H9 (cell line): ENCODE measurements around the gene AATF. TPM values are rescaled to one million over a fixed set of nuclear protein-coding genes. Genes with fewer than 3 reads are reported as not detected.
A peak's percentile ranks its signal among the peaks of the same experiment; 100 is the strongest.

Source experiments
- DNase-seq: peaks from one replicate; pipeline ENCODE4 v3.0.0-alpha.2; 2017
- H2AFZ ChIP-seq: one replicate; pipeline ENCODE4 v1.6.1; 2013; ENCODE audit warnings: mild to moderate bottlenecking, low read length, control low read depth, moderate library complexity
- H2AK5ac ChIP-seq: 2 replicates; pipeline ENCODE4 v1.6.1; 2013; ENCODE audit warnings: low read length, control low read depth, mixed read lengths; ENCODE audit not compliant: insufficient read length
- H2BK120ac ChIP-seq: one replicate; pipeline ENCODE4 v1.6.1; 2013; ENCODE audit warnings: low read depth, mild to moderate bottlenecking, low read length, control low read depth, inconsistent platforms; ENCODE audit not compliant: poor library complexity, severe bottlenecking
- H2BK12ac ChIP-seq: 2 replicates; pipeline ENCODE4 v1.6.1; 2013; ENCODE audit warnings: low read length, control low read depth, mixed read lengths, low read depth; ENCODE audit not compliant: insufficient read length
- H2BK15ac ChIP-seq: 2 replicates; pipeline ENCODE4 v1.6.1; 2013; ENCODE audit warnings: low read depth, low read length, control low read depth
- H2BK20ac ChIP-seq: one replicate; pipeline ENCODE4 v1.6.1; 2013; ENCODE audit warnings: low read depth, mild to moderate bottlenecking, low read length, control low read depth, inconsistent platforms; ENCODE audit not compliant: poor library complexity, severe bottlenecking
- H2BK5ac ChIP-seq: 2 replicates; pipeline ENCODE4 v1.6.1; 2013; ENCODE audit warnings: low read length, control low read depth, mixed read lengths; ENCODE audit not compliant: insufficient read length
- H3K14ac ChIP-seq: 2 replicates; pipeline ENCODE4 v1.6.1; 2013; ENCODE audit warnings: low read length, control low read depth; ENCODE audit not compliant: insufficient read depth
- H3K18ac ChIP-seq: 2 replicates; pipeline ENCODE4 v1.6.1; 2013; ENCODE audit warnings: low read depth, mild to moderate bottlenecking, mixed read lengths, low read length, control low read depth; ENCODE audit not compliant: insufficient read length
- H3K23ac ChIP-seq: 2 replicates; pipeline ENCODE4 v1.6.1; 2013; ENCODE audit warnings: low read length, control low read depth, mixed read lengths, low read depth; ENCODE audit not compliant: insufficient read length
- H3K23me2 ChIP-seq: 2 replicates; pipeline ENCODE4 v1.6.1; 2013; ENCODE audit warnings: low read depth, mild to moderate bottlenecking, mixed read lengths, low read length, control low read depth; ENCODE audit not compliant: insufficient read length, poor library complexity, severe bottlenecking
- H3K27ac ChIP-seq: 2 replicates; pipeline ENCODE4 v1.5.1; 2013; ENCODE audit warnings: low read length, control low read depth, mixed read lengths, low read depth; ENCODE audit not compliant: insufficient read length
- H3K27me3 ChIP-seq: 2 replicates; pipeline ENCODE4 v1.6.1; 2013; ENCODE audit warnings: low read length, control low read depth, inconsistent platforms; ENCODE audit not compliant: insufficient read depth
- H3K4ac ChIP-seq: 2 replicates; pipeline ENCODE4 v1.6.1; 2013; ENCODE audit warnings: low read depth, mild to moderate bottlenecking, control low read depth, inconsistent platforms, low read length, moderate library complexity
- H3K4me1 ChIP-seq: 2 replicates; pipeline ENCODE4 v1.6.1; 2013; ENCODE audit warnings: low read length, control low read depth, inconsistent platforms; ENCODE audit not compliant: insufficient read depth
- H3K4me2 ChIP-seq: 2 replicates; pipeline ENCODE4 v1.6.1; 2013; ENCODE audit warnings: low read length, control low read depth, mixed read lengths; ENCODE audit not compliant: insufficient read length, insufficient read depth
- H3K56ac ChIP-seq: 2 replicates; pipeline ENCODE4 v1.6.1; 2013; ENCODE audit warnings: low read depth, mild to moderate bottlenecking, mixed read lengths, low read length, control low read depth; ENCODE audit not compliant: insufficient read length
- H3K79me1 ChIP-seq: 2 replicates; pipeline ENCODE4 v1.6.1; 2013; ENCODE audit warnings: low read depth, mild to moderate bottlenecking, moderate library complexity, low read length, control low read depth, inconsistent platforms; ENCODE audit not compliant: insufficient read depth, poor library complexity, severe bottlenecking
- H3K79me2 ChIP-seq: 2 replicates; pipeline ENCODE4 v1.6.1; 2013; ENCODE audit warnings: low read length, control low read depth, inconsistent platforms; ENCODE audit not compliant: insufficient read depth
- H3K9ac ChIP-seq: 2 replicates; pipeline ENCODE4 v1.6.1; 2013; ENCODE audit warnings: low read length, control low read depth, mixed read lengths; ENCODE audit not compliant: insufficient read length; ENCODE audit errors: extremely low read depth
- H3K9me3 ChIP-seq: one replicate; pipeline ENCODE4 v1.6.1; 2013; ENCODE audit warnings: low read depth, low read length, inconsistent platforms; ENCODE audit not compliant: control insufficient read depth
- H3T11ph ChIP-seq: one replicate; pipeline ENCODE4 v1.6.1; 2013; ENCODE audit warnings: mild to moderate bottlenecking, low read length, control low read depth, inconsistent platforms
- H4K20me1 ChIP-seq: one replicate; pipeline ENCODE4 v1.6.1; 2013; ENCODE audit not compliant: control insufficient read depth, insufficient read length, insufficient read depth
- H4K5ac ChIP-seq: 2 replicates; pipeline ENCODE4 v1.6.1; 2013; ENCODE audit warnings: low read depth, mild to moderate bottlenecking, mixed read lengths, low read length, control low read depth; ENCODE audit not compliant: insufficient read length
- H4K8ac ChIP-seq: replicated peaks from 2 replicates; pipeline ENCODE4 v1.6.1; 2013; ENCODE audit warnings: low read length, control low read depth, mixed read lengths, low read depth; ENCODE audit not compliant: insufficient read length
- H4K91ac ChIP-seq: 2 replicates; pipeline ENCODE4 v1.6.1; 2013; ENCODE audit warnings: low read depth, mild to moderate bottlenecking, moderate library complexity, mixed read lengths, low read length, control low read depth; ENCODE audit not compliant: insufficient read length
- H3K27ac Mint-ChIP-seq, 3 experiments: 2 replicates in 2 of 3; 3 replicates in 1 of 3; pipeline ENCODE4 v1.8.0; 2020 to 2021; ENCODE audit warnings: mixed read lengths in 3 of 3, mild to moderate bottlenecking in 1 of 3, moderate library complexity in 1 of 3
- H3K27me3 Mint-ChIP-seq: 2 replicates; pipeline ENCODE4 v1.8.0; 2021; ENCODE audit warnings: low read depth, mild to moderate bottlenecking, moderate library complexity, mixed read lengths
- H3K36me3 Mint-ChIP-seq, 3 experiments: 2 replicates in 2 of 3; 3 replicates in 1 of 3; pipeline ENCODE4 v1.8.0; 2020 to 2021; ENCODE audit warnings: low read depth in 3 of 3, mixed read lengths in 3 of 3; ENCODE audit not compliant: insufficient read depth in 1 of 3
- H3K4me1 Mint-ChIP-seq, 2 experiments: 2 replicates each; pipeline ENCODE4 v1.8.0; 2020; ENCODE audit warnings: mixed read lengths in 2 of 2
- H3K4me3 Mint-ChIP-seq, 2 experiments: 2 replicates in 1 of 2; 3 replicates in 1 of 2; pipeline ENCODE4 v1.8.0; 2020 to 2021; ENCODE audit warnings: mild to moderate bottlenecking in 2 of 2, mixed read lengths in 2 of 2, moderate library complexity in 1 of 2
- H3K9me3 Mint-ChIP-seq, 2 experiments: 2 replicates in 1 of 2; 3 replicates in 1 of 2; pipeline ENCODE4 v1.8.0; 2020; ENCODE audit warnings: mild to moderate bottlenecking in 2 of 2, mixed read lengths in 2 of 2, moderate library complexity in 1 of 2
- CTCF ChIP-seq: fragments of 200-600 bp; sonication (generic); conservative IDR thresholded peaks from 3 replicates; pipeline ENCODE4 v1.8.0; 2021; ENCODE audit warnings: antibody characterized with exemption, mild to moderate bottlenecking
- WGBS: extraction: QIAGEN DNeasy Blood & Tissue Kit; methylation state at CpG from one replicate; pipeline ENCODE4 v1.1.7; 2013; ENCODE audit warnings: missing lambda C conversion rate, low lambda C conversion rate, mixed read lengths; ENCODE audit not compliant: insufficient read length; ENCODE audit errors: extremely low coverage; 5-methylcytosine and 5-hydroxymethylcytosine counted together
- total RNA-seq: library from RNA; stranded (reverse); gene quantifications from 2 replicates; pipeline ENCODE4 v1.2.1, GENCODE V29; 2021

AATF gene
- total RNA-seq, 1 experiment from 2014 or later, result 69.6 TPM

- no peak overlapping the region for H2BK12ac ChIP-seq
- H2BK5ac ChIP-seq, result no peak overlapping the region
- H3K79me2 ChIP-seq, result no peaks in the 10 kb centered on the region
- H3K56ac ChIP-seq, result no peak overlapping the region
- H3K14ac ChIP-seq, result 0 out of 2 replicates have a peak overlapping the region, but pooled peaks have one; percentile 6
- no peak overlapping the region for H2BK120ac ChIP-seq
- no peaks in the 10 kb centered on the region for H3K27me3 ChIP-seq
- H3K18ac ChIP-seq, result no peak overlapping the region
- H3K4me3 Mint-ChIP-seq, result peak overlapping the region in 1 of 2 experiments; percentile 53; a peak in 2 of 5 replicates
- H3K27ac Mint-ChIP-seq, result peak overlapping the region; percentile 44 to 93 (median 82); a peak in 5 of 7 replicates
- no peaks in the 10 kb centered on the region for H3K79me1 ChIP-seq
- no peak overlapping the region for H2AK5ac ChIP-seq
- TF ChIP-seq CTCF, result no peak
- no peak overlapping the region for H3K4me2 ChIP-seq
- H3K4me1 Mint-ChIP-seq, result peaks cover 47 to 70% of the 10 kb centered on the region in 2 experiments
- no peak overlapping the region for H4K8ac ChIP-seq
- WGBS, result no CpG with 5 or more reads among the region's 7 CpGs
- peaks cover 9% of the 10 kb centered on the region; the same call in 1 of the 2 replicates for H3K4me1 ChIP-seq
- no peak overlapping the region for H4K5ac ChIP-seq
- H2BK15ac ChIP-seq, result no peak overlapping the region
- H3K27ac ChIP-seq, result no peak overlapping the region
- H3K9ac ChIP-seq, result no peak overlapping the region
- H3K27me3 Mint-ChIP-seq, result peaks cover 41% of the 10 kb centered on the region
- H3K4ac ChIP-seq, result no peak overlapping the region
- peak; percentile 63 for DNase-seq
- no peak overlapping the region for H2AFZ ChIP-seq
- H3K9me3 Mint-ChIP-seq, result peaks cover 0 to 3% of the 10 kb centered on the region in 2 experiments; a peak in 2 of 5 replicates
- H3K23me2 ChIP-seq, result no peaks in the 10 kb centered on the region
- H2BK20ac ChIP-seq, result no peak overlapping the region
- no peaks in the 10 kb centered on the region for H4K20me1 ChIP-seq
- no peak overlapping the region for H4K91ac ChIP-seq
- H3T11ph ChIP-seq, result no peak overlapping the region
- H3K9me3 ChIP-seq, result no peaks in the 10 kb centered on the region
- no peaks in the 10 kb centered on the region for H3K36me3 Mint-ChIP-seq
- no peak overlapping the region for H3K23ac ChIP-seq
These were observed 27.5 kb upstream of the AATF start for GRCh38 chr17:36921095-36921851.
